Measurements from ENCODE around the gene CELSR1.
"Not testable (repeated sequence)": the region's sequence is repeated elsewhere in the genome, so short reads cannot be mapped to it uniquely, and the experiment has no call there.

CELSR1 gene

DNA sequence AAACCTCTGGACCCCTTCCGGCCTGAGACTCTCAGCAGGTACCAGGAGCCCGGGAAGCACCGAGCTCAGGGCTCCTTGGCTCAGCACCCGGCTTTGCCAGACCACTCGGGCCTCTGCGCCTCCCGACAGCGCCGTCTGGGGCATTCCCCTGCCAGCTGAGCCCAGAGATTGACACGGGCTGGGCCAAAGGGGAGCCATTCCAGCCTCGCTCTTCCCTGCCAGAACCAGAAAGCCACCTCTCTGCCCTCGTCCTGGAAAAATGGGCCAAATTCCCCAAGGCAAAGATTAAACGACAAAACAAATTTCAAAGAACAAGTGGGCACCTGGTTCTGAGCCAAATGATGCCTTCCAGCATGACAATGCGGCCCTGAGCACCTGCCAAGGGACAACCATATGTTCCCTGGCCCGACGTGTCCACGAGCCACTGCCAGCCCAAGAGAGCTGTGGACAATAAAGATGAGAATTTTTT, 59.3 kb downstream of the CELSR1 start:
- DNase-seq, result no peak

DNA sequence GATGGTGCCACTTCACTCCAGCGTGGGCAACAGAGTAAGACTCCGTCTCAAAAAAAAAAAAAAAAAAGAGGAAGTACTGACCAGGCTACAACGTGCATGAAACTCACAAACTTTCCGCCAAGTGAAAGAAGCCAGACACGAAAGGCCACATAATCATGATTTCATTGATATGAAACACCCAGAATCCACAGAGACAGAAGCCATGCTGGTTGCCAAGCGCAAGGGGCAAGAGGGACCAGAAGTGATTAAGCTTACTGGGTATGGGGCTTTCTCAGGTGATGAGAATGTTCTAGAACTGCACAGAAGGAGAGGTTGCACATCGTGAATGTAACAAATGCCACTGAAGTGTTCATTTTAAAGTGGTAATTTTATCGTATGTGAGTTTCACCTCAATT, 60.9 kb downstream of the CELSR1 start:
- DNase-seq, result peak; percentile 91

DNA sequence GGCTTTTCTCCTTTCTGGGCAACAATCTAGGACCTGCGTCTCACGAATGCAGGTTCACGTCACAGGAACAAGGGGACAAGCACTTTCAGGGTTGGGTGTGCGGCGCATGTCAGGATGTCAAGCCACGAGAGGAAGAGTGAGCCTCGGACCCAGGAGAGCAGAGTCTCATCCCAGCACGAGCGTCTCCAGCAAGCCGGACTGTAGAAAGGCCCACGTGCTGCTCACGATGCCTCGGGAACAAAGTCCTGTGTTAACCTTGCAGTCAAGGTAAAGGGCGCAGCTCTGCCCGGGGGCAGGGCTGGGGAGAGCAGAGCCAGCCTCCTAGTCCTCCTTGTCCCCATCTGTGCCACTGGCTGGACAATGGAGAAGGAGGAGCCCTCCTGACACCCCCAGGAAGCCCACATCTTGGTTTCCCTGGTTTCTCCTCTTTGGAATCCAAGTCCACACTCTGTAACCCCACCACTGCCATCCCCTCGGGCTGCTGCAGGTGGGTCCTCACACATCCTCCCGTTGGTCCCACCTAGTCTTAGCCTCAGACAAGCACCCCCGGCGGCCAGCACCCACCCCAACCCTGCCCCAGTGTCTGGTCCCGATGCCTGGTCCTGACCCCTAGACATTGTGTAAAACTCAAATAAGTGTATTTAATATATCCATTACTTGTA, 63.4 kb downstream of the CELSR1 start:
- DNase-seq, result no peak

DNA sequence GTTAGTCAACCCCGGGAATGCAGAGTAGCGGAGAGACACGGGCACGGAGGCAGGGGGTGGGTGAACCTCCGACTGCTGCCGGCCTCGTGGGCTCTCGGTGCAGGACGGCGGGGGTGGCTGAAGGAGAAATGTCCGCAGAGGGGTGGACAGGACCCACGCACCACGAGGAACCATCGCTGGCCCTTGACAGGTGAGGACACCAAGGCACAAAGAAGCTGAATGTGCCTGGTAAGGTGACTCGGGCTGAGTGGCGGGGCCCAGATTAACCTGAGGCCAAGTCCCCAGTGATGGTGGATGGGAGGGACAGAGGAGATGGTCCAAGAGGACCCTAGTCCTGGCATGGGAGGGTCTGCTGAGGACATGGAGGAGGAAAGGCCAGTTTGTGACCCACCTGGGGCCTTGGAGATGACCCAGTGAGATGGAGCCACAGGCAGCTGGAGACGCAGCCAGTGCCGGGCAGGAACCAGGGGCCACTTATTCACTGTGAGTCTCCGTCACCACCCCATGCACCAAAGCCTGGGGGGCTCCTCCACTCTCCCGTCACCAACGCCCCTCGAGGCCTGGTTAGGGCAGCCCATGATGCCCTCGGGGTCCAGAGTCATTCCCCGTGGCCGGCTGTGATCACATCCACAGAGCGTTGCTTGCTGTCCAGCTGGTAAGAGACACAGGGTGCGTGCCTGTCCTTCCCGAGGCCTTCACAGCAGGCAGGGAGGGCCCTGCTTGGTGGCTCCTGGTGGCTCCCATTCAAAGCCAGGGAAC, 64.2 kb downstream of the CELSR1 start:
- no peak for DNase-seq

DNA sequence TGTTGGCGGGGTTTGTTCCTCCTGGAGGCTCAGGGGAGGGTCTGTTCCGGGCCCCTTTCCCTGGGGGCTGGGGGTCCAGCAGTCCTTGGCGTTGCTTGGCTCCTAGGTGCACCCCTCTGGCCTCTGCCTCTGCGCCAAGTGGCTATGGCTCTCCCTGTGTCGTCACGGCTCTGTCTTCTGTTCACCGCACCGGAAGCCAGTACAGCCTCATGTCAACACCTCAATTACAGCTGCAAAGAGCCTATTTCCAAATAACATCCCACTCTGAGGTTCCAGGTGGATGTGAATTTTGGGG, 64.8 kb downstream of the CELSR1 start:
- DNase-seq, result no peak

DNA sequence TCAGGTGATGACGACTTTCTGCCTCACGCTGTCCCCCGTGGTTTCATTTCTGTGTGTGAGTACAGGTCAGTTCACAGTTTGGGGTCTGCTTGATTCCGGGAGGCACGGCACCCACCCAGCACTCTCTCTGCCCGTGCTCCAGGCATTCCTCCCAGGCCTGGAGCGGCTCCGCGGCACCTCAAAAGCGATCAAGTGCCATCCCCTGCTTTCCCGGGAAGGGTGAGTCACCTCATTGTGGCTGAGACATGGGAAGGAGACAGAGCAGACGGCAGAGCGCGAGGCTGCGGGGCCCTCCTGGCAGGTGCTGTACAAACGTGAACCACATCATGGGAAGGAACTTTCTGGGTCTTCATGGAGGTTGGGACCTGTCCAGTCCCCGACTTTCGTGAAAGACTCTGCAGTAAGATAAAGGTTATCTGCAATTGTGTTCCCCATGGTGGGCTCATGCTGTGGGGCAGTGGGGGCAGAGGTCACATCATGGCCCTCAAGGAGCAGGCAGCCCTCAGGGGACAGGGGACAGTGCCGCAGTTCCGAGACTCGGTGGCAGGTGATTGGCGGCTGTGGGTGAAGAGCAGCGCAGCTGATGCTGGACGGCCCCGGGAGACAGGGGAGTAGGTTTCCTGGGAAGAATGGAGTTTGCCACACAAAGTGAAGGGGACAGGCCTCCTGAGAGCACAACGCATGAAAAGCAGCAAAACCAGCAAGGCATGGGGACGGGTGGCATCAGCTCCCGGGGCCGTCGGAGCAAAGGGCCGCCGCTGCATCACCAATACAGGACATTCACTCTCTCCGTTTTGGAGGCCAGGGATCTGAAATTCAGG, 65.3 kb downstream of the CELSR1 start:
- no peak for DNase-seq

DNA sequence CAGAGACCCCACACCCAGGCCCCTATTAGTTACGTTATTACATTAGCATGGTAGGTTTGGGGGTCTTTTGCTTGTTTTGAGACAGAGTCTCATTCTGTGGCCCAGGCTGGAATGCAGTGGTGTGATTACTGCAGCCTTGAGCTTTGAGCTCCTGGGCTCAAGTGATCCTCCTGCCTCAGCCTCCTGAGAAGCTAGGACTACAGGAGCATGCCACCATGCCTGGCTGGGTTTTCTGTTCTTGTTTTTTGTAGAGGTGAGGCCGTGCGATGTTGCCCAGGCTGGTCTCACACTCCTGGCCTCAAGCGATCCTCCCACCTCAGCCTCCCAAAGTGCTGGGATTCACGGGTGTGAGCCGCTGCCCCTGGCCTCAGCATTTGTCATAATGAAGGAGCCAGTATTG, 66.1 kb downstream of the CELSR1 start:
- DNase-seq, result not testable (repeated sequence)

DNA sequence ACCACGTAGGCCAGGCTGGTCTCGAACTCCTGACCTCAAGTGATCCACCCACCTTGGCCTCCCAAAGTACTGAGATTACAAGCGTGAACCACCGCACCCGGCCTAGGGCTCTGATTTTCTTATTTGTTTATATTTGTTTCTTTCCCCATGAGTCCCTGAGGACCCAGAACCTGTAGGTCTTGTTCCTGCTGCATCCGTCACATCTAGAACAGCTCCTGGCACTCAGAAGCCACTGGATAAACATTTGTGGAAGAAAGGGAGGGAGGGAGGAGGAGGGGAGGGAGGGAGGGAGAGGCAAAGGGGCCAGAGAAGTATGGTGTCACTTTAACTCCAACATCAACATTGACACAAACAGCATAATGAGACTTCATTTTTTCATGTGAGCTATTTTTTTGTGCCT, 67.7 kb downstream of the CELSR1 start:
- no peak for DNase-seq

DNA sequence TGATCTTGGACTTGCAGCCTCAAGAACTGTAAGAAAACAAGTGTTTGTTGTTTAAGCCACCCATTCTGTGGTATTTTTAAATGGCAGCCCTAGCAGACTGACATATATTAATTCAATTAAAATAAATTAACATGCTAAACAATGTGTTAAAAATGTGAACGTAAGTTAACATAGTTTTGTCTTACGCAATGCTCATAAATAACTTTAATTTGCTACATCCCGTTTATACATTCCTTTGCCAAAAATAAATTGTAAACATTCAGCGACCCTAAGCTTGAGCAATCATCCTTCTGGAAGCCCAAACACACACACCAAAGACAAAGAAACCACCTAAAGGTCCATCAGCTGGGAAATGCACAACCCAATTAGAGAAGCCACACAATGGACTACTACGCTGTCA, 70.4 kb downstream of the CELSR1 start:
- DNase-seq, result no peak

DNA sequence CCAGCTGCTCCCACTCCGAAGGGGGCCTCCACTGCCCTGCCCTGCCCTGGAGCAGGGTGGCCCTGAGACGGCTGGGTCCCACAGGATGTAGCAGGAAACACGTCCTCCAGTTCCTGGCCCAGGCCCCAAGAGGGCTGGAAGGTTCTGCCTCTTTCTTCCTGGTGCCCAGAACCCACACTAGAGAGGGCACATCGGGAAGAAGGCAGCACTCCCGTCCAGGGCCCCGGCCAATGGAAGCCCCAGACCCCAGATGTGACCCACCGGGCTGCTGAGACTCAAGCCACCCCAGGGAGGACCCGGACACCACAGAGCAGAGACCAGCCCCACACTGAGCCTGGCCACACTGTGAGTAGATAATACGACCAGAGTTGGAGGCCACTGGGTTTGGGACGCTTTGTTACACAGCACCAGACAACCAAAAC, 71.2 kb downstream of the CELSR1 start:
- DNase-seq, result no peak

DNA sequence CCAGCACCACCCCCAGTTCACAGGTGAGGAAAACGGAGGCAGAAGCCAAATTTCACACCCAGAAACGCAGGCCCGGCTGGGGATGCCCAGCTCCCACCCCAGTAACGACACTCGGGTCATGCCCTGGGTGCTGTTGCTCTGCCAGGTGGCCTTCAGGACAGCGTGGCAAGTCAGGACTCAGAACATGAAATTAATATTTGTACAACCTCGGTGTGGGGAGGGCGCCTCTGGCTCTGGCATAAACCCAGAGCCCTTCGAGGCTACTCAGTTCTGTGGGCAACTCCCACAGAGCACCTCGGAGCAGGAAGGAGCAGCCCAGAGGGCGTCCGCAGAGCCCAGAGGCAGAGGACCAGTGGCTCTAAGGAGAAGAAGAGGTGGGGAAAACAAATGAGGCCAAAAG, 71.6 kb downstream of the CELSR1 start:
- DNase-seq, result no peak

DNA sequence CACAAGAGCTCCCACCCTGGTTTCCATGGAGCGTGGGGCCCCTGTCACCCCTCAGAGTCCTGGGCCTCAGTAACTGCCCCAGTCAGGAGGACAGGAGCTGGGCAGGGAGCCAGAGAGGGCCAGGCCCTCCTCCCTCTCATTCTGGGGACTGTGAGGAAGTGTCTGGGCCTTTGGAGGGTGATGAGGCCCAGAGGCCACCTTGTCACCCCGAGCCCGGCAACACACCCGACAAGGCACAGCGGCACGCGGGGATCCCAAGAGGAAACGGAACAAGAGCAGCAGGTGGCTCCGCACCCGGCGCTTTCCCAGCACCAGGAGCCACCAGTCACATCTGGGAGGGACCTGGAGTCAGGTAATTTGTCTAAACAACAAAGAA, 72.1 kb downstream of the CELSR1 start:
- no peak for DNase-seq

DNA sequence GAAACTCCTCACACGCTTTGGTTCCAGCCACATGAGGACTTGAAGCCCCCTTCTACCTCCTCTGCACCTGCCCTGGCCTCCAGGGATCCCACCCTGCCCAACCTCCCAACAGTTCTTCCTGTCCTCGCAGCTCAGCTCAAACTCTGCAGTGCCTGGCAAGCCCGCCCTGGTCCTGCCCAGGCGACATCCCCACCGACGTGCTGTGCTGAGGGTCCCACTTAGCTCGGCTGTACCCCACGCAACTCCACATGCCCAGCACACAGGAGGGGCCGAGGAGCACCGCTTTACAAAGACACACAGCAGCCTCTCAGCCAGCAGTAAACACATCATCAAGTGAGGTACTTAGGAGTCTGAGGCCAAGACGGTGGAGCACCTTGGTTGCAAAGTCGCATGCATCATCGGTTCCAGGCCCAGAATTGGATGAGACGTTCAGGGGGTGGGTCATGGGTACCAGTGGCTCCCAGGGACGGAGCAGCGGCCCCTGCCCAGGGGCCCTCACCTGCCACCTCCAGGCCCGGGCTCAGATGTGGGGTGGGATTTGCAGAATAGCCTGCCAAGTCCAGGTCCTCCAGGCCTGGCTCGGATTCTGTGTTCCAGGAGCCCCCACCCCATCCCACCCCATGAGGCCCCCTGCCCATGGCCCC, 72.6 kb downstream of the CELSR1 start:
- DNase-seq, result no peak

DNA sequence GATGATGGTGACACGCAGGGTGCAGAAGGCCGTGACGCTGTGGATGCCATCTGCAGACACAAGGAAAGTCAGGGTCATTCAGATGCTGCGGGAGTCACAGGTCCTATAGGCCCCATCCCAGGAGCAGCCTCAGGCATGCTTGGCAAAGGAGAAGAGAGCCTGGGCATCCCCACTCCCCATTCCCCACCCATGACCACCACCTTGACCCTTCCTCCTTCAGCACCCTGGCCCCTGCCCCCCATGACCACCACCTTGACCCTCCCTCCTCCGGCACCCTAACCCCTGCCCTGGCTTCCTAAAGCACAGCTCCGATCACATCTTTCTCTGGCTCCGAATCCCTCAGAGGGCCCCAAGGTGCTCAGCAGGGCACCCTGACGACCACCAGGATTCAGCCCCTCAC, 73.1 kb downstream of the CELSR1 start:
- DNase-seq, result no peak

DNA sequence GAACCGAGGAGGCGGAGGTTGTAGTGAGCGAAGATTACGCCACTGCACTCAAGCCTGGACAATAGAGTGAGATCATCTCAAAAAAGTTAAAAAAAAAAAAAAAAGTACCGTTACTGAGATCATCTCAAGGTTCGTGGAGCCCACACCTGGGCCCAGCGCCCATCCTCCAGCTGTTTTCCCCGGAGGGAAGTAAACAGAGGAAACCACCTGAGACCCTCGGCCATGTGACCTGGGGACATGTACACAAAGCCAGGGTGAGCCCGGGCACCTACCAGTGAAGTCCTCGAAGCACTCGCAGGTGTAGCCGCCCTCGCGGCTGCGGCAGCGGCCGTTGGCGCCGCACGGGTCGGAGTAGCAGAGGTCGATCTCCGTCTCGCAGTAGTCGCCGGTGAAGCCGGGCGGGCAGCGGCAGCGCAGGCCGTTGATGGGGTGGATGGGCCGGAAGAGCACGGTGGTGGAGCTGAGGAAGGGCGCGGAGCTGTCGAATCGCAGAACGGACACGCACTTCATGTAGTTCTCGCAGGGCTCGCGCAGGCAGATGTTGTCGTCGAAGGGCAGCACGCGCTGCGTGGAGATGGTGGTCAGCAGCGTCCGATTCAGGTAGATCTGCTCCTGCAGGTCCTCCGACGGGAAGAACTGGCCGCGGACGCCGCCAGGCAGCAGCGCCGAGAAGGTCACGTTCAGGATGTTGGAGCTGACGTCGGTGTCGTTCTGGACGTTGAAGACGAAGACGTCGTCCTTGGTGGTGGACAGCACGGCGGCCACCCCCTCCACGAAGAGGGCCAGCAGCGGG, 73.8 kb downstream of the CELSR1 start:
- DNase-seq, result no peak

DNA sequence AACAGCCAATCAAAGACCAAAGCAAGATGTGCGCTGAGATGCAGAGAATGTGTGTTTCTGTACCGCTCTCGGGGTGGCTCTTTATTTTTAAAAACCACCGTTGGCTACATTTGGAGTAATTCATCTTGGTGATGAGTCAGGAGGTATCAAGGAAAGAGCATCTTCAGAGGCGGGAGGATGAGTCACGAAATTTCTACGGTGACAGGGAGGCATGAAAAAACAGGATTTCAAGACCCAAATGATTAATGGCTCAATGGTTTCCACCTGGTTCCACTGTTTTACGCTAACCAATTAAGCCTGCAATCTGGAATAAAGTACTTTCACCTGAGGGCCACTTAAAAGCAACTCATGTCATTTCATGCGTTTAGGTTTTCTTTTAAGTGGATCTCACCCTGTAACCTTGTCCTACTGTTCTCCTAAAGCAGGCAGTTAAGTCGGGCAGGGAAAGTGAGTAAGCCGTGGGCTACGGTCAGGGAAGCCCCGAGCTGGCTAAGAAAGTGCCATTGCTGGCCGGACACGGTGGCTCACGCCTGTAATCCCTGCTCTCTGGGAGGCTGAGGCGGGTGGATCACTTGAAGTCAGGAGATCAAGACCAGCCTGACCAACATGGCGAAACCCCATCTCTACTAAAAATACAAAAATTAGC, 74.6 kb downstream of the CELSR1 start:
- DNase-seq, result no peak

DNA sequence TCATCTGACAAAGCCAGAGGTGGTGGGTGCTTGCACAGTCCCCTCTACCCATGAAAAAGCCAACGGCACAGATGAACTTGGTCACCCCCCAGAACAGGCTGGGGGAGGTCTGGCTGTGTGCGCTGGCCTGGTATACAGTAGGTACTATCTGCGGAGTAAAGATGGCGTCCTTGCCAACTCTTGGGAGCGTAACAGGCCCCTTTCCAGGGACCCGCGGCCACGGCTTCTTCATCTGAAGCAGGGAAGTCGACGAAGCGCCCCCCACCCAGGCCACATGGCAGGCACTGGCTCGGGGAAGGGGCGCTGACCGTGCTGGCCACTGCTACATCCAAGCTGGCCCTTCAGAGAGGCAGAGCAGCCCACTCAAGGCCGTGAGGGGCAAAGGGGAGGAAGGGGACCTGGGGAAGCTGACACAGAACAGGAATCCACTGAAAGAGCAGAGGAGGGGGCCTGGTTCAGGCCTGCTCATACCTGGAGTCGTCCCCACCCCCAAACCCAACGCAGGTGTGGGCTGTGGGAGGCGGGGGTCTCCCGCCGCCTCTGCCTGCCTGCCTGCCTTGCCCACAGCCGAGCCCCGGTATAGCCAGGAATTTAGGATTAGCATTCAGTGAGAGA, 75.7 kb downstream of the CELSR1 start:
- no peak for DNase-seq

DNA sequence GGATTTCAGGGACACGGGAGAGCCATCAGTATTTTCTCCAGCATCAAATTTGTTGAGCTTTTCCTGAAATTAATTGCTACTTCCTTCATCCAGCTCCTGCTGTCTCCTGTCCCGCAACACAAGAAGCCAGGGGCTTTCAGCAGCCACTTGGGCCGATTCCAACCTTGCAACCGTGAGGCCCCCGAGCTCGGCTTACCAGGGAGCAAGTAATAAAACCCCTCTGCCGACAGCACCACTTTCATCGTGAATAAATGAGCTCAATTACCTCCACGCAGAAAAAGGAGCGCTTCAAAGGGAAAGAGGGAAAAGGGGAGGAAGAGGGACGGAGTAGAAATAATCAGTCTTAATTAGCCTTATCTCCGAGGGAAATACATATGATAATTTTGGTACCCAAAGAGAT, 76.6 kb downstream of the CELSR1 start:
- no peak for DNase-seq

DNA sequence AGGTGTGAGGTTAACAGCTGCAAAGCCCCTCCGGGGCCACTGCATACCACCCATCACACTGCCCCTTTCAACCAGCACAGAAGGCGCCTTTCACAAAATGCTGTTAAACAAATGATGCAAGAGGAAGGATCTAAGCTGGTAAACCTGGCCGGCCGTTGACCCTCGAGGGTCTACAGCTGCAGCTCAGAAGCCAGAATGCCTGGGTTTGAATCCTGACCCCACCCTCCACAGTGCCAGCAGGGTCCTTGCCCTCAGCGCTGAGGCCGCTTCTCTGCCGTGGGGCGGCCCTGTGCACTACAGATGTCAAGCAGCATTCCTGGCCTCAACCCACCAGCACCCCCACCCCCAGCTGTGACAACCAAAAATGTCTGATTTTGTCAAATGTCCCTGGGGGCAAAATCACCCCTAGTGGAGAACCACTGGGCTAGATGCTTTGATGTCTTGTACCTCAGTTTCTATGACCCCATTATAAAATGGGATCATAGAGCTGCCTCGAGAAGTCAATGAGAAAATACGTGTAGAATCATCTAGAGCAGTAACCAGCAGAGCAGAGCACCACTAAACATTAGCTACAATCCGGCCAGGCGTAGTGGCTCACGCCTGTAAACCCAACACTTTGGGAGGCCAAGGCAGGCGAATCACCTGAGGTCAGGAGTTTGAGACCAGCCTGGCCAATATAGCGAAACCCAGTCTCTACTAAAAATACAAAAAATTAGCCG, 77.9 kb downstream of the CELSR1 start:
- no peak for DNase-seq

DNA sequence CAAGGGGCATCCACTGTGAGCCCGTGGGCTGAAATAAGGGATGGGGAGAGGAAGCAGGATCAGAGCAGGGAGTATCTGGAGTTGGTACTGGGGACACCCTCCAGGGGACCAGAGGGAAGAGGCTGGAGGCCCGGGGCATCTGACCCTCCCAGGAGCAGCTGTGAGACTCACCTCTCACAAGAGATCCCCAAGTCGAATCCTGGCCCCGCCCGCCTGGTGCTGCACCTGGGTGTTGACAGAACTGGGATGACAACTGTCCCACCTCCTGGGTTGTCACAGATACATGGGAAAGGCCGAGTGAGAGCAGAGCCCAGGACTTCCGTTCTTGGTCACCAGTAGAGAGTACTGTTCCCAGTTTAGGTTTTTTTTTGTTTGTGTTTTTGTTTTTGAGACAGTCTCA, 78.9 kb downstream of the CELSR1 start:
- no peak for DNase-seq
